GM18861 (cell line): Measurements from ENCODE around the gene ZDHHC14.
A peak's percentile ranks its signal among the peaks of the same experiment; 100 is the strongest.

Experiments used
- ATAC-seq: cut with Tn5 transposase; IDR thresholded peaks from one replicate; pipeline ENCODE4 v1.9.1; 2021; ENCODE audit not compliant: unreplicated experiment

ZDHHC14 gene

DNA sequence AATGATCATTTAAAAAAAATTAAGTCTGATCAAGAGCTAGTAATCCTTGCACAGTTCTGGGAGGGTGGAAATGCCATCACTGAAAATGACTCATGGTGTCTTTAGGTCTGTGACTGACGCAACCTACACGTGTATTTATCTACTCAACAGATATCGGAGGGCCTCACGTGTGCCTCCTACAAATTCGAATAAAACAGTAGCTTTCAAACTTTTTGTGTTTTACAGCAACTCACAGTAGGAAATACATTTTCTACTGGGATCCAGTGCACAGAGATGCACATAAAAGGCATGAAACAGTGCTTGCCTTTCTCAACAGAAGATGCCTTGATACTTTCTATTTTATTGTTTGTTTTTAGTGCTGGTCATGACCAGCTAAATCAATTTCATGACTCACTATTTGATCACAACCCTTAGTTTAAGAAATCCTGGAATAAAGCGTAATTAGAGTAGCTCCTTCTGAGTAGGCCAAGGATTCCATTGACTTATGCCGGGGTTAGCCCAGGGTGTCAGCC is 232.1 kb downstream of the ZDHHC14 start:
- ATAC-seq: no peak

DNA sequence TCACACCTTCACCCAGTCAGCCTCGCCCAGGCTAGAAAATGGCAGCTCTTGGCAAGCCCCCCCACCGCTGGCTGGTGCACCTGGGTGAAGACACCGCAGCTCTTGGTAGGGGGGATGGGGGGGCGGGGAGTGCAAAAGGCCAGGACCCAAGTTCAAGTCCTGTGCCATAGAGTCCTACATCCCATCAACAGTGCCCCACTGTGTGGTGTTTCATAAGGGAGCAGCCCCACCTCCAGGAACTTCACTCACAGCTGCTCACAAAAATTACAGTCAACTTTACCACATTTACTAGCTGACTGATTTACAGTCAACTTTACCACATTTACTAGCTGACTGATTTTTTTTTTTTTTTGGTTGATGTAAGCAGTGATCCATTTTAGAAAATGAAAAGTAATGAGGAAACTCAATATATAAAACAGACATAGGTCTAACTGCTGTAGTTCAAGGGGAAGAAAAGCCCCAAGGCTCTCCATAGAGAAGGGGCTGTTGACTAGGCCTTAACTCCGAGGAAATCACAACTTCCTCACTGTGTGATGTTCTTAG is 233.1 kb downstream of the ZDHHC14 start:
- peak; percentile 70 for ATAC-seq

DNA sequence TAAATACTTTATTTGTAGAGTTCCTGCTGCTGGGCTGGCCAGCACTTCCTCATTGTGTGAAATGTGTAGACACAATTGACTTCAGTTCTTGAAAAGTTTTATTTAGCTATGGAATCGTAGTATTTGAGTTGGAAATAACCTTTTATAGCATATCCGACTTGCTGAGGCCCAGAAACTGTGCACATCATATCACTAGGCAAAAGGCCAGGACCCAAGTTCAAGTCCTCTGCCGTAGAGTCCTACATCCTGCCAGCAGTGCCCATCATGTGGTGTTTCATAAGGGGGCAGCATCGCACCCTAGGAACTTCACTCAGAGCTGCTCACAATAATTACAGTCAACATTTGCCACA is 234.4 kb downstream of the ZDHHC14 start:
- no peak for ATAC-seq

DNA sequence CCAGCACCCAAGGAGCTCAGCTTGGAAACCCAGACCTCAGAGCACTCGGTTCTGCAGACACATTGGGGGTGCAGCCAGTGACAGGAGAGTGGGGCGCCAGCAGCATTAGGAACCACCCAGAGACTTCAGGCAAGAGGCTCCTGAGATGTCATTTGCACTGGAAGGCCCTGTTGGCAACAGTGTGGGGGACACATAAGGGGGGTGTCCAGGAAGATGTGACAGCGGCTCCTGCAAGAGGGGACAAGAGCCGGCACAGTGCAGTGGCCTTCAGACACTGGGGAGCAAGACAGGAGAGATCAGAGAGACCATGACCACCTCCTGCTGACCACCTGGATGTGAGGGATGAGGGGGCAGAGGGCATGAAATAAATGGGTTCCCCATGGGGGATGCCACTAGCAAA is 235.0 kb downstream of the ZDHHC14 start:
- ATAC-seq: no peak

DNA sequence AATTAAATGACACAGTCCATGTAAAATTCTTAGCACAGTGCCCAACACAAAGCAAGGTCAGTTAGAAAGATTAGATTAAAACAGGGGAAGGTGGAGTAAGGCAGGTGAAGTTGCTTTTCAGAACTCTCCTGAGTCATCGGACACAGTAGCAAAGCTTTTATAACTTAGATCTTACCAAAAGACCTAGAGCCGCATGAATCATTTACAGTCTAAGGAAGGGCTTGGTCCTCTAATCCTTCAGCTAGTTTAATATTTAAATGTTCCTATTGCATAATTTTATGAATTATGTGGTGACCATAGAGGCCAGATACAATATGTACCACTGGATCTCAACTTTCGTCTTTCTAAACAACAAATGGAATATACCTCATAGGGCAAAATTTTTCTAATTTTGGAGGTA is 240.0 kb downstream of the ZDHHC14 start:
- ATAC-seq: no peak

DNA sequence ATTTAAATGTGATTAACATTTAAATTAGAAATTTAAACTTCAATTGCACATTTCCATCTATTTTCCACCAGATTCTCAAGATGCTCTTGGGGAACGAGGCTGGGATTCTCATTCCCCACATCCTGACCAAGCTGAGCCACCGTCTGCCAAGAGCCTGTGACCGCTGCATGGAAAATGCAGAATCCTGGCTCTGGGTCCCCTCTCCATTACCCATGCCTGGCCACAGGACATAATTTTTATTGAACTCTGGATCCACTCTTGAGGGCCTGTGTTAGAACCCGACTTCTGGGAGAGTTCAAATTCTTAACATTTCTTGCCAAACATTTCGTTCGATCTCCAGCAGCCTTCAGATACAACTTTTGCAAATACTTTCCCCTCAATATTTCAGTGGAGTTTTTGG is 240.4 kb downstream of the ZDHHC14 start:
- no peak for ATAC-seq

DNA sequence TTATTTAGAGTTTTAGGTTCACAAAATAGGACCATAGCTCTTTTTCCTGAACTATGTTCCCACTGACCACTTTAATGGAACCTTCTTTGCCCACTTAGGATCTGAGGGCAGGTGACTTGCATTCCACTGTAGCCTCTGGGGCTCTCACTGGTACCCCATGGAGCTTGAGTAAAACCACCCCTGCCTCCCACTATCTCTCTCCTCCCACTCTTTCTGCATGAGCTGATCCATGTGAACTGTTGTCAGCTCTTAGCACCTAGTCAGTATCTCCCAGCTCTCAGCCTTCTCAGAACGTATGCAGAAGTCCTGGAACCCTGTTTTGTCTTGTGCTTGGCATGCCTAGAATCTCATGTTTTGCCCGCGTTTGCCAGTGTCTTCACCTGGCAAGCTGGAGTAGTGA is 241.4 kb downstream of the ZDHHC14 start:
- ATAC-seq: no peak

DNA sequence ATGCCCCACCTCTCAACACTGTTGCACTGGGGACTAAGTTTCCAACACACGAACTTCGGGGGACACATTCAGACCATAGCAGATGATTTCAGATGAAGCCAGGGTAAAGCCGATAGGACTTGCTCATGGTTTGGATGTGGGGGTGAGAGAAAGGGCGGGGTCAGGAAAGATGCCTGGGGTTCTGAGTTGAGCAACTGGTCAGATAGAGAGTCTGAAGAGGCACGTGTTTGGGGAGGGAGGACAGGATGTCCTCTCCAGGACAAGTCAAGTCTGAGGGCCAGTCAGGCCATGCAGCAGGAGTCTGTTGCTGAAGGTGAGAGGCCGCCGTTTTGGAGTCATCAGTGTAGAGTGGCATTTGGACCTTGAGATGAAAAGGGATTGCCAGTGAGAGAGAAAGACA is 244.1 kb downstream of the ZDHHC14 start:
- no peak for ATAC-seq

DNA sequence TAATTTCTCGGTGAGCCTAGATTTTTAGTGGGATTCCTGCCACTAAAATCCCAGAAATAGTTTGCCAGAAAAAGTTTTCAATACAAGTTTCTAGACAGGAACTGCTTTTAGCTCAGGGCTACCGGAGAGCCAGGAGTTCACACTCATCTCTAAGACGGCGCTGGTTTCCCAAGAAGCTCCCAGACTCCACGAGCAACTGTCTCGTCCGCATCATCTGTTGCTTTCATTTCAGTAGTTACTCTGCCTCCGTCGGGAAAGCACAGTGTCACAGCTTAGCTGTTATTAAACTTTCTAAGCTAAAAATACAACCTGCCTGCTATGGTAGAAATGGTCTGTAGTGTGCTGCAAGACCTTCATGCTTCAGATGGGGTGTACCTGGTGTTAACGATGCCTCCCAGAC is 244.8 kb downstream of the ZDHHC14 start:
- no peak for ATAC-seq

DNA sequence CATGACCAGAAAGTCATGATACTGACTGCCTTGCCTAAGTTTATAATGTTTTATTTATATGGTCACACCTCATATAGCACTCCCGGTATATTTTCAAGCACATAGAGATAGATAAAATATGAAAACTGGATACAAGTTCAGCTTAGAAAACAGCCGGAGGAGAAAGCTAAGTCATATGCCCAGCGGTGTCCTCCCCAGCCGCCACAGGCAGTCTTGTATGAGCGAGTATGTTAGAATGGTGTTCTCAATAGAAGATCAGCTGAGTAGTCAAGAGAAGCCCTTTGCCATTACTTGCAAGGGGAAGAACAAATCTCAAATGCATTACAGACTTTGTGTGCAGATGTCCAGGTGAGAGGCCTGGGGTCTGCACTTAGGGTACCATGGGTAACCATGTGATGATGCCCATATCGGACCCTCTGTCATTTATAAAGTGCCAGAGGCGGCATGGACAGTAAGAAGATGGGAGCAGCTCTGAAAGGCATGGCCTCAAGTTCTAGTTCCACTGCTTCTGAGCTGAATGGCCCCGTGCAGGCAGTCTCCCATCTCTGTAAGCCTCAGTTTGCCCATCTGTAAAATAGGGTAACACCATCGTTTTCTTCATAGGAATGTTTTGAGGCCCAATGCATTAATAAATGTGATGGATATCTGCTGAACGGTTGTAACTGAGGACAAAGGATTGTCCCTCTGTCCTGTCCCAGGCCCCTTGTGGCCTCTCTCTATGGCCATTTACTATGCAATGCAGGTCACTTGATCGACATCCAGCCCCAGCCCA is 246.4 kb downstream of the ZDHHC14 start:
- no peak for ATAC-seq

DNA sequence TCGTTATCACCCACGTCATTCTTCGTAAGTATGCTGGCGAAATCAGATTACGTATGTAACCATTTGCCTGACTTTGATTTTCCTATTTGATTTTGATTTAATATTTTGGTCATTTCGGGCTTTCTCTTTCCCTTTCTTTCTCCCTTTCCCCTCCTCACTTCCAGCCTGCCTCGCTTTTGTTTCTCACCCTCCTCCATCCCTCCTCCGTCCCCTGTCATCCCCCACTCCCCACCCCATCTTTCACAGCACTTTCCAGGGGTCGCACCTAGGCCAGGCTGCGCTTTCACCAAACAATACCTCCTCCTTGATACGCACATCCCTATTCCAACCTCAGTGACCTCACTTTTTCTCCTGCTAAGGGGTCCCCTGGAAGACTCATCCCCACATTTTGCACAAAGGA is 247.5 kb downstream of the ZDHHC14 start:
- ATAC-seq: no peak

DNA sequence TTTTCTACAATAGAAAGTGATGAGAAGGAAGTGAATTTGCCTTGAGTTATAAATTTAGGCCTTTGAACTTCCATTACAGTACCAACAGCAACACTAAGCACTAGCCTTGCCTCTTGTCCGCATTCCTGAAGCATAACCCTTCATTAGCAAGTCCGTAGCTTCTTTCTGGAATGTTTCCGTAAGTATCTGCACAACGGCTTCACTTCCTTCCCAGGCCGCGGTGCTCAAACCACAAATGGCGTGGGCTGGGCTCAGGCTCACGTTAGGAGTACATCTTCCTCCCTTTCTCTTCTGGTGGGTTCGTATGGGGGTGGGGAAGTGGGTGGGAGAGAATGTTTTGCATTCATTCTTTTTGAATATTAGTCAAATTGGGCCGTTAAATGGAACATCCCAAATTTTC is 248.2 kb downstream of the ZDHHC14 start:
- ATAC-seq: no peak

DNA sequence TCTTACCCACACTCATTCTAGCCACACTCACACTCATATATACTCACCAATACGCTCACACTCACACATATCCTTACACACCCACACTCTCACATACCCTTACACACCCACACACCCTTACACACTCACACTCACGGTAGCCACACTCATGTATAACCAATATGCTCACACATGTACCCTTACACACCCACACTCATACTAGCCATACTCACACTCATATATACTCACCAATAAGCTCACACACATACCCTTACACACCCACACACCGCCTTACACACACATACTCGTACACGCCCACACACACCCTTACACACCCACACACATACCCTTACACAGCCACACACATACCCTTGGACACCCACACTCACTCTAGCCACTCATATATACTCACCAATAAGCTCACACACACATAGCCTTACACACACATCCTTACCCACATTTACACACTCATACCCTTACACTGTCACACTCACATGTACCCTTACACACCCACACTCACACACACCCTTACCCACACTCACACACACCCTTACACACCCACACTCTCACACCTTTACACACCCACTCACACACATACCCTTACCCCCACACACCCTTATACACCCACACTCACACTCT is 249.6 kb downstream of the ZDHHC14 start:
- no peak for ATAC-seq

DNA sequence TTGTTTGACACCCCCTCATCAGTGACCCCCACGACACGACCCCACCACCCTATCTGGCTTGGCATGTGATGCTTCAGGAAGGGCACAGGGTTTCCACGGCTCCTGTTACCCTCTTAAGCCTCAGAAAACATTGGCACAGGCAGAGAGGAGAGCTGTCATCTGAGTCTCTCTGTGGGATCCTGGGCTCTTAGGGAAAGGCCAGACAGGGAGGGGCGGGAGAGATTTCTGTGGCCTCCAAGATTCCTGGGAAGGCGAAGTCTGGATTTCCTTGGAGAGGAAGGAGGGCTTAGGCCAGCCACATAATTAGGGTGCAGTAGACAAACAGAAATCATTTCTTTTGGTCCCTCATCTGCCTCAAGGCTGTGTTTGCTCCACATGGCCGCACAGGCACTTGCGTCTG is 250.4 kb downstream of the ZDHHC14 start:
- ATAC-seq: no peak

DNA sequence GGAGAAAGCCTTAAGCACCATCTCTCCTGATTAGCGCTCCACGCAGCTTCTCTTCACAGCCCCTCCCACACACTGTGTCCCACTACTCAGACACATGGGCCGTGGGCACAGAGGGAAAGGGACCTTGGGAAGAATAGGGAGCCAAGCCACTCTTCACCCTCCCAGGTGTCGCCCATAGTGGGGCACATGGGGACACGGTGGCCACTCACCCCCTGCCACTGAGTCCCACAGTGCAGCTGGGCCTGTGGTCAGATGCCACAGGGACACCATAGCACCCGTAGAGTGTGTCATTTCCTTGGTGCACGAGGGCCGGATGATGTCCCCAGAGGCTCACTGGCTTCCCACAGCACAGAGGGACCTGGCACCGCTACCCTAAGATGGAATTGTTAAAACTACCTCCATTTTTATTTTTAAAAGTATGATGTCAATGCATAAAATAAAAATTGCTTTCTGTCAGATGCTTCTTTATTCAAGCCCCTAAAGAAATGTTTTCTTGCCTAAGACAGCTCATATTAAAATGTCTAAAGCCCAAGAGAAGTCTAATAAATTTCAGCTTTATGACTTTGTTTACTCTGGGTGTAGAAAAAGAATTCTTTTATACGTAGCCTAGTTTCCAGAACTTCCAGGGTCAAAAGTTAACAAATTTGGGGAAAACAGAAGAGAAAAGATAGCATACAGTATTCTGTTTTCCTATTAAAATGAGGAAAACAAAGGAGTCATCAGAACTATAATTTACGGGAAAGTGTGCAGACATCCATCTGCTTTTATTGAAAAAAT is 251.0 kb downstream of the ZDHHC14 start:
- ATAC-seq: no peak

DNA sequence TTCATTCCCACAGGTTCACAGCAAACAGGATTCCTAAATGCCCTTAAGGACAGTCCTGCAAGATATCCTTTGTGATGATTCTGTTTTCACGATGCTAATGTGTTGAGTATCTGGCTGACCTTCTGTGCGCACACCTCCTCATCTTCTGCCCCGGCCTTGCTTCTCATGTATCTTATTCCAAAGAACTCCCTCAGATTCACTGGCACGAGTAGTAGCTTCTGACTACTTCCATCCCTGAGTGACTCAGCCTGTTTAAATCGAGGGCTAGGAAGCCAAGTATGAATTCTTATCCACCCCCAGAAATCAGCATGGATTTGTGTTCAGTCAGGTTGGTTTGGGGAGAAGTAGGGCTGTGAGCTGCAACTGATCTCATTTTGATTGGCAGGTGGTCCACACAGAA is 251.8 kb downstream of the ZDHHC14 start:
- no peak for ATAC-seq

DNA sequence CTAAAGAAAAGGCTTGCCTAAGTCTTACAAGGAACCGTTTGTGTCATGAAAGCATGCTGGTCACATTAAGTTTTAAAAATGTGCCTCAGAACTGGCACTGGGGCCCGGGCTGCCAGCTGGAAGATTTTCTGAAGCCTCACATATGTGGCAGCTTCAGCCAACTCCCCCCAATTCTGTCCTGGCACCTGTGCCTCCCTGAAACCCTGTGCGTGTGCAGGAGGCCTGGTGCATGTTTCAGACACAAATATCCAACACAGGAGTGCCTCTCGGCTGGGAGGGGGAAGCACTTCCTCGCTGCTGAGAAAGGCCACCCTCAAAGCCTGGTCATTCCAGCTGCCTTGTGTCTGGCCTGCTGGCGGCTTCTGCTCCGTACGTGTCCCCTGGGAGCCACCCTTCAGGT is 253.6 kb downstream of the ZDHHC14 start:
- ATAC-seq: no peak

DNA sequence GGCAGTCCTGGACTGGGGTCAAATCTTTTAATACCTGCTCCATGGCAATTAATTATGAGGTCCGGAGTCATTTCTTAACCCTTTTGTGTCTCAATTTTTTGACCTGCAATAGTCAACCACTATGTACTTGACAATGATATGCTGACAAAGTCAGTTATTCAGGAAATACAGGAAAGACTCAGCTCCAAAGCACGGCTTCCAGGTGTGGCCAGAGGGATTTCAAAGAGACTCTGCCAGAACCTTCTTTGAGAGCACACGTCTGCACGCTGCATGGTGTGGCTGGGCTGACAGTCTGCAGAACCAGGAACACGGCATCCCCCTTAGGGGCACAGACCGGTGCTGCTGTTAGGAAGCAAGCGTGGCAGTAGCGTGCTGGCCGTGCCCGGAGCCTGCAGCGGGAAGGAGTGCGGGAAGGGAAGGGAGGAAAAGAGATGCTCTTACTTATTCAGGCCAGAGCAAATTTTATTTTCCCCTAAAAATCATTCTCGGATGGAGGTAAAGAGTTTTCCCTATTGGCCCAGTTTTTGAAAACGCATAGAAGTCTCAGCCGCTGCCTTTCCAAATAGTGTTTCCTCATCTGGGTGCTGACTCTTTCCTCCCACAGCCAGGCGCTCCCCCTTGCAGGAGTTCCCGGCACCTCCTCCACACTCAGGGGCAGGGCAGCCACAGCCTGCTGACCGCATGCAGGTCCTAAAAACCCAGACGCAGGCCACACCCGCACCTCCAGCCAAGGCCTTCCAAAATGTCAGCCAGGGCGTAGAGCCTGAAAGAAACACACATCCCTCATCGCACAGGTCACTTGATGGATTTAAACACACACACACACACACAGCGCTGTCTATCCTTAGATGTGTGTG is 254.6 kb downstream of the ZDHHC14 start:
- no peak for ATAC-seq

DNA sequence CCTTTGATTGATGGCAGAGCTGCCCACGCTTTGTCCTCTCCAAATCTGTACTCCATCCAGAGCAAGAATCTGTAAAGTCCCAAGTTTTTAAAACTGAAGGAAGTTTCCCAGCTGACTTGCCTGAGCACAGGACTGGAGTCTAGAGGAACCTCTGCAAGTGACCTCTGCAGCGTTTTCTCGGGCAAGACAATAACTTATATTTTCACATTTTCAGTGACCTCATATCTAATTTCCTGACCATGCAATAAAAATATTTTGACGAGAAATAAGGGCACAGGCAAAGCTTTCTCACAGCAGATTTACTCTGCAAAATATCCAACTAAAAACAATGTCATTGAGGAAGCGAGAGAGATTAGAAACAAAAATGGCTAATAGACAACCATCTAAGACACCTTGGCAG is 256.5 kb downstream of the ZDHHC14 start:
- no peak for ATAC-seq

DNA sequence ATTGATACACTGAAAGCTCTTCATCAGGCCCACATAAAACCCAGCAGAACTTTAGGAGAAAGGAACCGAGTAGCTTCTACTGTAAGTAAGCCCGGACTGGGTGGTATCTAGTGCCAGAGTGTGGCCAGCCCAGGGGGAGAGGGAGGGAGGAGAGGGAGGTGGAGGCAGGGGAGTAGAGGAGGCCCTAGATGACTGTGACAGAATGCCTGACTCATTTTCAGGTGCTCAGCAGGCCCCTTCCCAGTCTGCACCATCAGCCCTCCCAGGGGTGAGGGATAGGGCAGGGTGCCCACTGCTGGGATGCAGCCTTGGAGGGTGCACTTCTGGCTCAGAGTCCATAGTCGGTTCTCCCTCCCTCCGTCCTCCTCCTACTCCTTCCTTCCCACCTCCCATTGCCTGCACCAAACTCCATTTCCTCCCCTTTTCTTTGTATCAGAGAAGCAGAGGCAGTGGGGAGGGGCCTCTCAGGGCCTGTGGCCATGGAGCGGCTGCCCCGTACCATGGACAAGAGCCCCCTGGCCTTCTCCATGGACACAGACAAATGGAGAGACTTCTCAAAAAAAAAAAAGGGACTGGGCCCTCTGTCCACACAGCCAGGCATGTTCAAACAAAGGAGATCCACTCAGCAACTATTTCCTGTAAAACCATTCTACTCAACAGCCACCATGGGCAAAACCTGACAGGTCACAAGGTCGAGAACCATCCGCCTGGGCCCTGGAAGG is 257.1 kb downstream of the ZDHHC14 start:
- no peak for ATAC-seq
